HPDE6-E6E7 (cell line): ENCODE results near the gene IGSF9B.

Source experiments
- DNase-seq: peaks from one replicate; pipeline ENCODE4 v3.0.0; 2011; ENCODE audit warnings: missing footprints; ENCODE audit errors: extremely low spot score

IGSF9B gene

DNA sequence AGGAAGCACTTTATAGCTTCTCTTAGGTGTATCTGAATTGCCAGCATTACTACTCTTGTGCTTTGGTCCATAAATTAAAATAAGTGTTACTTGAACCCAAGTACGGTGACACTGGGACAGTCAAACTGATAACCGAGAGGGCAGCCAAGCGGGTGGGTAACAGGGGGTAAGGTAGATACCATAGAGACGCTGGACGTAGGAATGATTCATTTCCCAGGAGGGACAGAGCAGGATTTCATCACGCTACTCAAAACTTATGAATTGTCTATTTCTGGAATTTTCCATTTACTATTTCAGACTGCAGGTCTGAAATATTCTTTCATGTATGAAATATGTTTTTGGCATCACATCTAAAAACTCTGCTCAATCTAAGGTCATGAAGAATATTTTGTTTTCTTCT is 96.6 kb downstream of the IGSF9B start:
- no peak for DNase-seq
